NCI-H774 (cell line): ENCODE data around the gene ARFIP1.

Experiments used
- DNase-seq: peaks from one replicate; lab custom pipeline; 2025; lab: John Stamatoyannopoulos, UW

ARFIP1 gene

DNA sequence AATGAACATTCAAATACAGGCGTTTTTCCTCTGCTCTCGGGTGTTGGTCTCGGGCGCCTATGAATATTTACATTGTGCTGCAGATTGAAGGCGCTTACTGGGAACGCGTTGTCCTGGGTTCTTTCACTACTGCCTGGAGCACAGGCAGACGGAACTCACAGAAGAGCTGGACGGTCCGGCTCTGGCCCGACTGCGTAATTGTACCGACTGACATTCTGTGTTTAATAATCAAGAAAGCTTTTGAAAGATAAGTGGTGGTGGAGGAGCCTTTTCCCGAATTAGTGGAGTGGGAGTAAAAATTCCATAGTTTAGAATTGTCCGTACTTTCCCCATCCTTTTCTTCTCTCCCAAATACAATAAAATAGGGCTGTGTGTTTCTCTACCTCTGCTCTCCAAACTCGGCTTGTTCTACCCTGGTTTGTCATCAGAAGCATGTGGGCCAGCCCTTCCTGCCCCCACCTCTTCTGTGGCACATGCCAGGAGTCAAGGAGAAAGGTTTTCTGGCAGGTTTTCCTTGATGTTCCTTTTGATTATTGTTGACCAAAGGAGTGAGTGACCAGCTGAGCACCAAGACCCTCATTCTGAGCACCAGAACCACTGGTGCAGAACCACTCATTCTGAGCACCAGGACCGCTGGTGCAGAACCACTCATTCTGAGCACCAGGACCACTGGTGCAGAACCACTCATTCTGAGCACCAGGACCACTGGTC is 158.6 kb downstream of the ARFIP1 start:
- no peak for DNase-seq

- no peak for DNase-seq
These were observed 159.9 kb downstream of the ARFIP1 start for GRCh38 chr4:152939621-152940020.

DNA sequence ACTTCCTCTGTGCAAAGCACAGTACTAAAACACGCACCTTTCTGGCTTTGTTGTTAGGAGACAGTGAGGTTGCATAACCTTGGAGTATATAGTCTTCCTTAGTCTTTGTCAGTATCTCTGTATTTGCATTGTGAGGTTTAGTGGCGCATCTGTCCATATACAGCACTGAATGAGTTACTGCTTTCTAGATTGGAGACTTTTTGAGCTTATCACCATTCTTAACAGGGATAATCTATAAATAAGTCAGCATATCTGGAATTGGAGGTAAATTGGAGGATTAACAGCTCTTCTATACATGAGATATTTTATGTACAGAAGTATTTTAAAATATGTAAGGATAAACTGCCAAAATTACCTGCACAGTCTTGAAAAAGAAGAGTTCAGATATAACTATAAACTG is 160.7 kb downstream of the ARFIP1 start:
- DNase-seq: no peak

- no peak for DNase-seq
These were observed 161.7 kb downstream of the ARFIP1 start for GRCh38 chr4:152941411-152941810.

- DNase-seq: no peak
These were observed 162.6 kb downstream of the ARFIP1 start for GRCh38 chr4:152942346-152942745.

DNA sequence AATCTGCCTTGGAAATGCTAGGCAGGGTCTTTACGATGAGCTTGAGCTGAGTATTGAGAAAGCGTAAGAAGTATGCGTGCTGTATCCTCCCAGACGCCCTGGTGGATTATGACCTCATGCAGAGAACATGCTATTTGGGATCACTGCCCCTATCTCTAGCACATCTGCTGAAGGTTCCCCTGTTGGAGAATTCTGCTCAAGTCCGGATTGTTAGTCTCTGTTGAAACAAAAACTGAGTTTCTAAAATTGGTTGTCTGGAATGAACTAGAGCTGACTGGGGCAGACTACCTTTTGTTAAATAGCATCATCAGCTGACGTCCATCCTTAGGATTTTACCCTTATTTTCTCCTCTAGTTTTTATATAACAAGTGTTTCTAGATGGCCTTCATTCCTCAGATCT is 163.9 kb downstream of the ARFIP1 start:
- DNase-seq: no peak

GRCh38 chr4:152944666-152945320 is 165.0 kb downstream of the ARFIP1 start:
- DNase-seq: no peak

GRCh38 chr4:152945639-152946038 is 165.9 kb downstream of the ARFIP1 start:
- no peak for DNase-seq

DNA sequence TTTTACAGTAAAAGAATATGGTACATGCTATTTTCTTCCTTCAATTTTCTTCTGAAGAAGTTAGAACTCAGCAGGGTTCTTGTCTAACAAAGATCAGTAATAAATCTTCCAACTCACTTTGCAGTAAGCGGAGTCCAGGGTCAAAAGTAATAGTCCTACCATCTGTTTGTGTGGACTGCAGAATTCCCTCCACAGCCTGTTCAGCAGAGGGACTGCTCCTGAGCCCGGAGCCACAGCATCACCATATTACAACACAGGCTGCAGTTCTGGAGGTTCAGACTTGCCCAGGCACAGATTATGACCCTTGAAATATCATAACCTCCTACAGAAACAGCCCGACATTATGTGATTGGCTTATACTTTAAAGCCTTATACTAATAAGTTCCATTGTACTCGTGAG is 166.7 kb downstream of the ARFIP1 start:
- DNase-seq: no peak

DNA sequence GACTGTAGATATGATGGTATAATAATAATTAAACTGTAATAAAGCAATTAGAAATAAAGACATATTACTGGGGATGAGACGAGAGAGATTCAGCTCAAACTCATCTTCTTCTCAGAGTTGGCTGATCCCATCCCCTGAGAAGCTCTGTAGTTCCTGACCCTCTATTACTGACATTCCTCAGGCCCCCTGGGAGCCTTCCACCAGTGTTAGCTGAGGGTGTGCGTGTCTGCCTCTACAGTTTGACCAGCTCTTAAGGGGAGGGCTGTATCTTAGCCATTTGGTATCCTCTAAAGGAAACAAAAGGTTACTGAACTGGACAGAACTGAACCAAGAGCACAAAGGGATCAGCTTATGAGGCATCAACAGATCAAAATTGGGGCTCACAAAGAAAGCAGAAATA is 167.6 kb downstream of the ARFIP1 start:
- DNase-seq: no peak

GRCh38 chr4:152949930-152950329 is 170.2 kb downstream of the ARFIP1 start:
- DNase-seq: no peak

GRCh38 chr4:152950402-152951274 is 170.9 kb downstream of the ARFIP1 start:
- no peak for DNase-seq

- DNase-seq: no peak
These were observed 171.6 kb downstream of the ARFIP1 start for GRCh38 chr4:152951348-152951747.

DNA sequence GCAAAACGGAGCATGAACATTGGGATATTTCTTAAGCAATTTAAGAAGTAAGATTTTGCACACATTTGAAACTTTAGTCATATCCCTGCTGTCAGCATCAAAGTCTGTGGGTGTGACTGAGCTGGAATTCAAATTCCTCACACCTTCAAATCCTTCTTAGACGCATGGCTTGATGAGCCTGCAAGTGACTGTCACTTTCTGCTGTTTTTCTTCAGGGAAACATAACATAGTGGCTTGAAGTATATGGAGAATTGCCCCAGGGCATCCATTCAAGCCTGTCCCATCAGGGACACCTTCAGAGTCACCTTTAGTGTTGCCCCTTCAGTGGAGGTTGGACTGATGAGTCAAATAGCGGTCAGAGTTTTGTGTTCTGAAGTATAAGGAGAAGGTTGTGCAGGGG is 173.8 kb downstream of the ARFIP1 start:
- no peak for DNase-seq

DNA sequence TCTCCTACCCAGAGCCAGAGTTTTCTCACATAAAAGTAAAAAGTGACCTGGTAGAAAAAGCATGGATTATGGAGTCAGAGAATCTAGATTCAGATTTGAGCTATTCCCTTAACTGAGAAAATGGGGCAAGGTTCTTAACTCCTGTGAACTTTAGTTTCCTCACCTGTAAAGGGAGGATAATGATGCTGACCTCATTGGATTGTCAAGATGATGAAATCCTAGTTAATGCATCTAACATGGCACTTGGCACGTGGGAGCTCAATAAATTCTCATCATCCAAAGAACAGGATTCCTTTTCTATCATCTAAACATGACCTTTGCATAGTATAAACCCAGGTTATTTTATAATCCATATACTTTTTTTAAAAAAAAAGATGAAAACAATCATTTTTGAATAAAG is 175.0 kb downstream of the ARFIP1 start:
- DNase-seq: no peak

DNA sequence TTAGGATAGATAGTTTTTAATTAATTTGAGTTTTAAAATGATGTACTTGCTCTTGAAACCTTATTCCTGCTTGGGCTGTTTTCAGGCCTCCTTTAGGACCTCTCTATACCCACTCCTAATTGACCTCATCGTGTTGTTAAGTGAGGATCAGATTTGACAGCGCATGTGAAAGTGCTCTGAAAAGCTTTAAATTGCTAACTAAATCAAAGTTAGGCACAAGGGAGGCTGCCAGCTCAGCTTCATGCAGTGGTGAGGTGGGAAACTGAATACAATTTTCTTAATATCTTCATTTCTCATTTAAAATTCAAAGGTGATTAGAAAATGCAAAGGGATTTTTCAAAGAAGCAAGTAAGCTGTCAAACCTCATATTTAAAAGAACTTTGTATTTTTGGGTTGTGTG is 176.4 kb downstream of the ARFIP1 start:
- no peak for DNase-seq

GRCh38 chr4:152956650-152957436 is 177.1 kb downstream of the ARFIP1 start:
- no peak for DNase-seq

DNA sequence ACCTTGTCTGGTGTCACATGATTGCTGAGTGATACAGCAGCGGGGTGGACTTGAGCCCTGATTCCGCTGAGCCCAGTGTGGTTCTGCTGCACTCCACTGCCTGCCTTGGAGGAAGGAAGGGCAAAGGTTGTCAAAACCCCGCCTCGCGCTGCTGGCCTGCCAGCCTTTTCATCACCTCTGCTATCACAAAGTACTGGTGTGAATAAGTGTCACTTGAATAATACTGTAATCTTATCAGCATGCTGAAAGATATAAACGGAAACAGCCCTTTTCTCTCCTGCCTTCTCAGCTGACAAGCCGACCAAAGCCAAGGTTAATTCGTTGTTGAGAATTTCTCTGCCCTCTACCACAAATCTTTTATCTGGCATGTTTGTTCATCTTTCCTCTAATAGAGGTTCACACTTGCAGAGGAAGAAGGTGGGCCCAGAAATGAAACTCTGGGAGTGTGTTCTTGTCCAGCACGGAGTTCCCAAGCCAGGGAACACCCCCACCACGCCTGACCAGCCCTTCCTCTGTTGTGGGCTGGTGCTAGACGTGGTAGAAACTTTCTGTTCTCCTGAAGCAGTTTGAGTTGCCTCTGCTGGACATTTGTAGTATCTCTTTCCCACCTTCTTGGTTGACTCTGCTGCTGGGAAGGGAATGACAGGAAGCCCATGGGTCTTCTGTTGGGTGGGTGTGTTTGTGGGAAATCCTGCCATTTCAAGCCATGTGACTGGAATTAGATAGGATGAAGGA is 177.8 kb downstream of the ARFIP1 start:
- no peak for DNase-seq

DNA sequence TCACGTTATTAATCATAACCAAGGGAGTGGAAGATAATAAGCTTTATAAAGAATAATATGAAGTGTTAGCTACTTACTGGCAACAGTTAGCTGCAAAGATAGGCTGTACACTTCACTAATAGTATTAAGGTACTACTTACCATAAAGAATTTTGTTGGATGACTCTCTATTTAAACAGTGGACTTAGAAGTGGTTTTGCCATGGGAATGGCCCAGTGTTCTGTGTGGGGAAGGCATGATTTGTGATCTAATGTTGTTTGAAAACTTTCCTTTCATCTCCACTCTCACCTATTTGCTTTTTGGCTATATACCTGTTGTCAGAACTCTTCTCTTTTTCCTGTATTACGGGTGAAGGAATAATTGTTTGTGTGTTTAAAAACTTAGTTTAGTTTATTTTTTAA is 179.3 kb downstream of the ARFIP1 start:
- no peak for DNase-seq

DNA sequence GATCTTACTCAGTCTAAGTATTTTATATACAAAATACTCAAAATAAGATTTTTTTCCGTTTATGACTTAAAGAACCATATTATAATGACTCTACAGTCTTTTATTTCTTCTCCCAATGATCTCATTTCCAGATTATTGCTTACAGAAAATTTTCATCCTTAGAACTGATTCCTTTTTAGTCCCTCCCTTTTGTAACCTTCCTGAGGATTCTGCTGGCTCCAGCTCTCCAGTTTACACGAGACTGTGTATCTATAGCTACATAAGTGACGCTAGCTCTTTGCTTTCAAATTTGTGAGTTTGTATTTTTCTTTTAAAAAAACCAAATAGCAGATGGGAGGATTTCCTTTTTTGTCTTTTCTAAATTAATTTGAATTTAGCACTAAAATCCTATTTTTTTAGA is 180.3 kb downstream of the ARFIP1 start:
- no peak for DNase-seq

- no peak for DNase-seq
These were observed 181.4 kb downstream of the ARFIP1 start for GRCh38 chr4:152961014-152961772.
